NB4 (cell line): ENCODE measurements around the gene PASD1.

ENCODE experiments used
- CTCF ChIP-seq: IDR thresholded peaks from one replicate; pipeline ENCODE4 v1.5.1; 2012; ENCODE audit warnings: low read depth, low read length
- POLR2A ChIP-seq: IDR thresholded peaks from 2 replicates; pipeline ENCODE4 v1.6.1; 2011; ENCODE audit warnings: mild to moderate bottlenecking; ENCODE audit not compliant: insufficient read length; ENCODE audit errors: extremely low read depth
- TF ChIP-seq, protein P1 (sequence below): IDR thresholded peaks from 2 replicates; pipeline ENCODE4 v1.6.1; 2011; ENCODE audit warnings: low read depth, low read length

- TF ChIP-seq POLR2A (no peak), CTCF (no peak)
- TF ChIP-seq, protein P1, sequence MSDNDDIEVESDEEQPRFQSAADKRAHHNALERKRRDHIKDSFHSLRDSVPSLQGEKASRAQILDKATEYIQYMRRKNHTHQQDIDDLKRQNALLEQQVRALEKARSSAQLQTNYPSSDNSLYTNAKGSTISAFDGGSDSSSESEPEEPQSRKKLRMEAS: no peak
These were observed 7.1 kb downstream of the PASD1 start for GRCh38 chrX:151570561-151570960.
